ENCODE measurements around the gene WDR37.

Gene WDR37

GRCh38 chr10:1068380-1069361 lies 12.5 kb downstream of the WDR37 start:
- H3K4me3 ChIP-seq (ENCODE audit: low read depth, low read length) = no peak overlapping the region
- DNase-seq (ENCODE audit: low read depth) = no peak
- TF ChIP-seq CTCF (IDR thresholded peaks at IDR 0.05; ENCODE audit: insufficient read depth, low read depth, low read length, missing control alignments) = no peak

- H3K4me3 ChIP-seq (ENCODE audit: low read depth, low read length) = no peak overlapping the region
- no peak for DNase-seq (ENCODE audit: low read depth)
These were observed 14.7 kb downstream of the WDR37 start for GRCh38 chr10:1070919-1071318.

GRCh38 chr10:1074052-1074747 lies 18.0 kb downstream of the WDR37 start:
- DNase-seq (ENCODE audit: low read depth) = no peak
- peak; percentile 19 for TF ChIP-seq CTCF (IDR thresholded peaks at IDR 0.05; ENCODE audit: insufficient read depth, low read depth, low read length, missing control alignments)

More at GRCh38 chr10:1070919-1071318, 14.7 kb downstream of the WDR37 start:
- no peak for TF ChIP-seq CTCF (IDR thresholded peaks at IDR 0.05; ENCODE audit: insufficient read depth, low read depth, low read length, missing control alignments)

GRCh38 chr10:1074748-1075308 lies 18.6 kb downstream of the WDR37 start:
- peak; percentile 9 for DNase-seq (ENCODE audit: low read depth)
- H3K4me3 ChIP-seq (ENCODE audit: low read depth, low read length) = no peak overlapping the region
- peak; percentile 19 for TF ChIP-seq CTCF (IDR thresholded peaks at IDR 0.05; ENCODE audit: insufficient read depth, low read depth, low read length, missing control alignments)

More at GRCh38 chr10:1074052-1074747, 18.0 kb downstream of the WDR37 start:
- H3K4me3 ChIP-seq (ENCODE audit: low read depth, low read length) = no peak overlapping the region

GRCh38 chr10:1078668-1079067 lies 22.5 kb downstream of the WDR37 start:
- H3K4me3 ChIP-seq (ENCODE audit: low read depth, low read length) = no peak overlapping the region
- DNase-seq (ENCODE audit: low read depth) = no peak
- no peak for TF ChIP-seq CTCF (IDR thresholded peaks at IDR 0.05; ENCODE audit: insufficient read depth, low read depth, low read length, missing control alignments)

- no peak for DNase-seq (ENCODE audit: low read depth)
- TF ChIP-seq CTCF (IDR thresholded peaks at IDR 0.05; ENCODE audit: insufficient read depth, low read depth, low read length, missing control alignments) = no peak
- H3K4me3 ChIP-seq (ENCODE audit: low read depth, low read length) = no peak overlapping the region
These were observed 27.4 kb downstream of the WDR37 start for GRCh38 chr10:1083581-1083980.
